LNCaP clone FGC (cell line): Measurements from ENCODE around the gene SMIM20.

ENCODE experiments used
- DNase-seq: peaks from one replicate; pipeline ENCODE4 v3.0.0-alpha.2; 2011; ENCODE audit warnings: low read depth
- H3K4me3 ChIP-seq: 2 replicates; pipeline ENCODE4 v1.5.1; 2011; ENCODE audit warnings: mild to moderate bottlenecking, low read depth, low read length, control low read depth
- CTCF ChIP-seq: IDR thresholded peaks from 2 replicates; pipeline ENCODE4 v1.5.1; 2012; ENCODE audit warnings: mild to moderate bottlenecking; ENCODE audit not compliant: control insufficient read depth, insufficient read depth; ENCODE audit errors: extremely low read depth

The SMIM20 gene

DNA sequence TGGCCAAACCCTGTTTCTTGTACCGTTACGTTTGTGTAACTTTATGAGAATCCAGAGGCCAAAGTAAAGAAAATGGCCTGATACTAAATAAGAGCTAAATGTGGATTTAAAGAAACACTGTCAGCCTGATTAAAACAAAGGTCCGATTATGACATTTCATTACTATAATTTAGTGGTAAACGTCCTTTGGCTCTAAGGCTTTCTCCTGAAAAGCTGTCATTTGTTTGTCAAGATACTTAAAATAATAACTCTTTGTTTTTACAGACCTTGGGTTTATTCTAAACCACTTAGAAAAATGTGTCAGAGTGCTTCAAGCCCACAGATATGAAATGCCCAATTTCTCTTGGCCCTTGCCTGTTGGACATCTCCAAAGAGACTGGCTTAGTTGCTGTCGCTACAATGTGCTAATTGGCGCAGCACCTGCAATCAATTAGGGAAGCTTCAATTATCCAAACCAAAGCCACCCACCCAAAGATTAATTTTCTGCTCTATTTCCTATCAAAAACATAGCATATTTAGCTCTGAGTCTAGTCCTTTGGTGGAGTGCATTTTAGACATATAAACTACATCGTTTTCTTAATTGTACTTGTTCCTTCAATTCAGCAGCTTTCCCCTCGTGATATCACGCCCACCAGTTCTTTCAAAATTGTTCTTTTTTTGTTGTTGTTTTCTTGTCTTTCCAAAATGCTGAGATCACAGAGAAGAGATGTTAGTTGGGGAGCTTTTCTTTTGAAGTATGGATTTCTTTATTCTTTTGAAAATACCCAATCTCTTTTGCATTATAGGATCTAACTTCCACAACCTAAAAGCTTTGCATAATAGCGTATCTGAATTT lies 13.6 kb downstream of the SMIM20 start:
- H3K4me3 ChIP-seq: no peak overlapping the region
- no peak for TF ChIP-seq CTCF
- no peak for DNase-seq

DNA sequence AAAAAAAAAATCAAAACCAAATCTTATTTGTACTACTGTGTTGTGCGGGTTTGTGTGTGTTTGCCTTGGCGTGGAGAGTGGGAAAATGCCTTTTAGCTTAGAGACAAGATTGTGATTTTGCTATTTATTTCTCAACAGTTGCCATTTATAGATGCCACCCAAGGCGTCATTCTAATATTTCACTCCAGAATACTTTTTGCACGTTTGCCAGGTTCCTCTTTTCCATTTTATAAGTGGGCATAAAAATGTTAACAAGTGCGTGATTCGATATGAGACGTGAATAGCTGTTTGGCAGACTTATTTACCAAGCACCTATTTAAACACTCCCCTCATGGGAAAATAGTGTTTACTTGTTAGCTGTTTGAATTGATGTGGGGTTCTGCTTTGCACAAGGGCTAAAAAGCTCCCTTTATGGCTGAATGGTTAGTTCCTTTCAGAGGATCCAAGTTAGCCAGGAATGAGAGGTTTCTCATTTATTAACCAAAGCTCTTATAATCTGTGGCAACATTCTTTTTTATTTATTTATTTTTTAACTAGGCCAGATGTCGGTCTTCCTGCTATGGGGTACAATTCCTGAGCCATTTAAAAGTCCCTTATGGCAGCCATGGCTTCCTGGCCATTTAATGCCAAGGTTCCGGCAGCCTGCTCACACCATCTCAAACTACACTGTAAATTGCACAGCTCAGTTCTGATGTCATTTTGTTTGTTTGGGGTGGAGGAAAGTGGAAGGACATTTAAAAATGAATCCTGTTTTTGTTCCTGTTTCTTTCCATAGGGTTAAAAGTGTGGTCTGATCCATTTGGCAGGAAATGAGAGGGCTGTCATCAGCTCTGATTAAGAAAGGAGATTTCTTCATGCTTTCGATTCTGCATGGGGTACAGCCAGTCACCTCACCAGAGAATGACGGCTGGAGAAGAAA lies 14.6 kb downstream of the SMIM20 start:
- peak; percentile 46 for DNase-seq
- no peak overlapping the region for H3K4me3 ChIP-seq

DNA sequence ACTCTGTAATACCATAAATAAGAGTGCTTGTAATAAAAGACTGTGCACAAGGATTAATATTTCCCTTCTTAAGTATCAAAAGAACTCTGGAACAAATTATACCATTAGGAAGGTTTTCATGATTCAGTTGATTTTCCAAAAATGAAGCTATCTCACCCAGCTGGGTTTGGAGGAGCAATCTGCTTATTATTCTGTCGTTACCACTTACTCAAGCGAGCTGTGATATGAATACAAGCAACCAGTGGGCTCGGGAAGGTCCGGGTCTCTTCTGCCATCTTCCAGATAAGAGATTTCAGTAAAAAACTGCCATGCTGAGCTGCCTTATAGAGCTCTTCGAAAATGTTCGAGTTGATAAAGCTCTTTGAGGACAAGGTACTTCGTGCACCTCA lies 15.3 kb downstream of the SMIM20 start:
- H3K4me3 ChIP-seq: no peak overlapping the region
- DNase-seq: no peak

More for the DNA sequence above, 14.6 kb downstream of the SMIM20 start:
- no peak for TF ChIP-seq CTCF

DNA sequence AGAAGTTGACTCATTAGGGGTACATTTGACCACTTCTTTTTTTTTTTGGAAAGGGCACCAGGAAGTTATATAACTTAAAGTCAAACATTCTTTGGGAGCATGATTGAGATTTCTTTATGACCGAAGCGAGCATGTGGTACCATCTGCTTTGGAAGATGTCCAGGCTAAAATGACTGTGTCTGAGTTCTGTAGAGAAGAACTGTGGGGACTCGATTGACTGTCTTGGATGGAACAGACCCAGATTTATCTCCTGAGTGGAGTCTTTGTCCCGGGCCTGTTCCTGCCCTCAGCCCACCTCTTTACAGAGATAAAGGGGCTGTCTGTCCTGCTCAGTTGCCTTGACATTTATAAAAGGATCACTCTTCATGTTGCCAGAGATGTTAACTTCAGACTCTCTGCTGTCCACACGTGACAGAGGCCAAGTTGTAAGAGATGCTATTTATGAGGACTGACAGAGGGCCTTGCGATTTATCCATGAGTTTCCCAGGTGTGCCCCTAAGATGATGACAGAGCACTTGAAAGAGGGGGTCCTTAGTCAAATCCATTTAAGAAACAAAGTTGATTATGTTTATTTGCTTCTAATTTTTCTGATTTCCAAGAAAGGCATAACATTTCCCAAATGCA lies 16.8 kb downstream of the SMIM20 start:
- TF ChIP-seq CTCF: no peak
- H3K4me3 ChIP-seq: no peak overlapping the region
- DNase-seq: no peak

More for the DNA sequence above, 15.3 kb downstream of the SMIM20 start:
- TF ChIP-seq CTCF: no peak

- DNase-seq: no peak
- no peak overlapping the region for H3K4me3 ChIP-seq
- TF ChIP-seq CTCF: no peak
These were observed 22.7 kb downstream of the SMIM20 start for GRCh38 chr4:25936696-25937095.

DNA sequence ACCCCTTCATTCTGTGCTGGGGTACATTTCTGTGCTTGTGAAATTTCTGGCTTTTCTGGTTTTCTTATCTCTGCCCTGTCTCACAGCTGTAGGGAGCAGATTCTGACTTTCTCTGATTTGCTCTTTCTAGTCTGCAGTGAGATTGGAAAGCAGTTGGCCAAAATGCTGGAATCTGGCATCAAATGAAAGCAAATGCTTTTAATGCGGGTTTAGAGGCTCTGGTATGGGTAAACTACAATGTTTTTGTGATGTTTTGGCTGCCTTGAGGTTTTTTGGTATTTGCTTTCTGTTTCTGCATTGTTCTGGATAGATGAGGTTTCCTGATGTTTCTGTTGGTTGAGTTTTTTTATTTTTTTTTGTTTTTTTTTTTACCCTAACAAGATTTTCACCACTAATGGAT lies 23.8 kb downstream of the SMIM20 start:
- DNase-seq: no peak
- no peak overlapping the region for H3K4me3 ChIP-seq

More for the DNA sequence above, 23.8 kb downstream of the SMIM20 start:
- TF ChIP-seq CTCF: no peak
